DOHH2 (cell line): ENCODE data around the gene THRSP.
A peak's percentile ranks its signal among the peaks of the same experiment; 100 is the strongest.

Experiments
- H3F3A ChIP-seq: fragments of 200-600 bp; sonication (generic), shearing (Covaris generic); 2 replicates; pipeline ENCODE4 v1.6.0; 2016; ENCODE audit warnings: antibody characterized with exemption, mild to moderate bottlenecking; ENCODE audit not compliant: control insufficient read depth, insufficient read depth
- H3K27ac ChIP-seq: fragments of 200-600 bp; sonication (generic); 2 replicates; pipeline ENCODE4 v1.5.1; 2014; ENCODE audit warnings: low read depth, mild to moderate bottlenecking, low read length, moderate library complexity
- H3K27me3 ChIP-seq: fragments of 200-600 bp; sonication (generic); 2 replicates; pipeline ENCODE4 v1.6.1; 2014; ENCODE audit warnings: mild to moderate bottlenecking, low read length, mixed read lengths; ENCODE audit not compliant: control insufficient read depth
- H3K36me3 ChIP-seq: fragments of 200-600 bp; sonication (generic); 2 replicates; pipeline ENCODE4 v1.6.1; 2014; ENCODE audit warnings: mild to moderate bottlenecking, low read length, moderate library complexity, mixed read lengths; ENCODE audit not compliant: control insufficient read depth
- H3K4me1 ChIP-seq: fragments of 200-600 bp; sonication (generic); 2 replicates; pipeline ENCODE4 v1.6.1; 2014; ENCODE audit warnings: mild to moderate bottlenecking, low read length, mixed read lengths; ENCODE audit not compliant: control insufficient read depth
- H3K4me2 ChIP-seq: fragments of 200-600 bp; sonication (generic); 2 replicates; pipeline ENCODE4 v1.6.0; 2014; ENCODE audit warnings: mild to moderate bottlenecking, low read length, moderate library complexity
- H3K4me3 ChIP-seq: fragments of 200-600 bp; sonication (generic); 2 replicates; pipeline ENCODE4 v1.5.1; 2014; ENCODE audit warnings: mild to moderate bottlenecking, low read length, mixed read lengths
- H3K79me2 ChIP-seq: fragments of 200-600 bp; sonication (generic); 2 replicates; pipeline ENCODE4 v1.6.1; 2014; ENCODE audit warnings: mild to moderate bottlenecking, low read length, mixed read lengths; ENCODE audit not compliant: control insufficient read depth
- H3K9me2 ChIP-seq: fragments of 200-600 bp; sonication (generic); replicated peaks from 2 replicates; pipeline ENCODE4 v1.6.1; 2014; ENCODE audit warnings: mild to moderate bottlenecking, low read length, mixed read lengths; ENCODE audit not compliant: control insufficient read depth
- H3K9me3 ChIP-seq: fragments of 200-600 bp; sonication (generic); 2 replicates; pipeline ENCODE4 v1.6.1; 2014; ENCODE audit warnings: antibody characterized with exemption, low read length, mixed read lengths; ENCODE audit not compliant: control insufficient read depth, insufficient read depth
- H4K20me1 ChIP-seq: fragments of 200-600 bp; sonication (generic); 2 replicates; pipeline ENCODE4 v1.6.0; 2014; ENCODE audit warnings: low read depth, mild to moderate bottlenecking, antibody characterized with exemption, low read length, moderate library complexity; ENCODE audit not compliant: control insufficient read depth, insufficient read depth
- EZH2phosphoT487 ChIP-seq: fragments of 200-600 bp; sonication (generic); IDR thresholded peaks from 2 replicates; pipeline ENCODE4 v1.6.1; 2017; ENCODE audit warnings: borderline replicate concordance, mild to moderate bottlenecking, antibody characterized with exemption, low read length, moderate library complexity, mixed read lengths
- TF ChIP-seq, protein P1 (sequence below): fragments of 200-600 bp; sonication (generic); IDR thresholded peaks from one replicate; pipeline ENCODE4 v1.5.1; 2014; ENCODE audit warnings: antibody characterized with exemption, mild to moderate bottlenecking, low read depth, low read length; ENCODE audit not compliant: poor library complexity, severe bottlenecking

Gene THRSP

GRCh38 chr11:78041843-78042440 lies 21.7 kb upstream of the THRSP start:
- H3K27ac ChIP-seq = no peak overlapping the region
- H3K4me2 ChIP-seq = no peak overlapping the region
- no peak for TF ChIP-seq EZH2phosphoT487
- TF ChIP-seq, protein P1, sequence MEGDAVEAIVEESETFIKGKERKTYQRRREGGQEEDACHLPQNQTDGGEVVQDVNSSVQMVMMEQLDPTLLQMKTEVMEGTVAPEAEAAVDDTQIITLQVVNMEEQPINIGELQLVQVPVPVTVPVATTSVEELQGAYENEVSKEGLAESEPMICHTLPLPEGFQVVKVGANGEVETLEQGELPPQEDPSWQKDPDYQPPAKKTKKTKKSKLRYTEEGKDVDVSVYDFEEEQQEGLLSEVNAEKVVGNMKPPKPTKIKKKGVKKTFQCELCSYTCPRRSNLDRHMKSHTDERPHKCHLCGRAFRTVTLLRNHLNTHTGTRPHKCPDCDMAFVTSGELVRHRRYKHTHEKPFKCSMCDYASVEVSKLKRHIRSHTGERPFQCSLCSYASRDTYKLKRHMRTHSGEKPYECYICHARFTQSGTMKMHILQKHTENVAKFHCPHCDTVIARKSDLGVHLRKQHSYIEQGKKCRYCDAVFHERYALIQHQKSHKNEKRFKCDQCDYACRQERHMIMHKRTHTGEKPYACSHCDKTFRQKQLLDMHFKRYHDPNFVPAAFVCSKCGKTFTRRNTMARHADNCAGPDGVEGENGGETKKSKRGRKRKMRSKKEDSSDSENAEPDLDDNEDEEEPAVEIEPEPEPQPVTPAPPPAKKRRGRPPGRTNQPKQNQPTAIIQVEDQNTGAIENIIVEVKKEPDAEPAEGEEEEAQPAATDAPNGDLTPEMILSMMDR = no peak
- H3K9me3 ChIP-seq = no peaks in the 10 kb centered on the region
- H3K79me2 ChIP-seq = no peaks in the 10 kb centered on the region
- no peaks in the 10 kb centered on the region for H3K36me3 ChIP-seq
- no peaks in the 10 kb centered on the region for H3K9me2 ChIP-seq
- no peaks in the 10 kb centered on the region for H3K27me3 ChIP-seq
- H4K20me1 ChIP-seq = no peaks in the 10 kb centered on the region
- H3F3A ChIP-seq = no peaks in the 10 kb centered on the region
- no peak overlapping the region for H3K4me3 ChIP-seq
- peaks cover 14% of the 10 kb centered on the region for H3K4me1 ChIP-seq

- peaks cover 12% of the 10 kb centered on the region for H3K4me1 ChIP-seq
- H4K20me1 ChIP-seq = no peaks in the 10 kb centered on the region
- H3K79me2 ChIP-seq = no peaks in the 10 kb centered on the region
- no peaks in the 10 kb centered on the region for H3K9me2 ChIP-seq
- no peak overlapping the region for H3K27ac ChIP-seq
- H3F3A ChIP-seq = no peaks in the 10 kb centered on the region
- no peak overlapping the region for H3K4me3 ChIP-seq
- H3K4me2 ChIP-seq = no peak overlapping the region
- TF ChIP-seq EZH2phosphoT487 = no peak
- TF ChIP-seq, protein P1 = no peak
- H3K36me3 ChIP-seq = no peaks in the 10 kb centered on the region
- no peaks in the 10 kb centered on the region for H3K9me3 ChIP-seq
- H3K27me3 ChIP-seq = no peaks in the 10 kb centered on the region
Measured at GRCh38 chr11:78044706-78045105, 19.0 kb upstream of the THRSP start.

- H3K36me3 ChIP-seq = no peaks in the 10 kb centered on the region
- H3K79me2 ChIP-seq = no peaks in the 10 kb centered on the region
- no peaks in the 10 kb centered on the region for H3K9me2 ChIP-seq
- H3K27ac ChIP-seq = no peak overlapping the region
- no peaks in the 10 kb centered on the region for H3F3A ChIP-seq
- peaks cover 5% of the 10 kb centered on the region for H3K4me1 ChIP-seq
- peak overlapping the region; percentile 55 for H3K4me3 ChIP-seq
- no peaks in the 10 kb centered on the region for H3K27me3 ChIP-seq
- peak overlapping the region; percentile 62 for H3K4me2 ChIP-seq
- no peaks in the 10 kb centered on the region for H4K20me1 ChIP-seq
- no peak for TF ChIP-seq EZH2phosphoT487
- TF ChIP-seq, protein P1 = peak; percentile 98
- no peaks in the 10 kb centered on the region for H3K9me3 ChIP-seq
Measured at GRCh38 chr11:78045851-78046485, 17.7 kb upstream of the THRSP start.
